A549 (cell line): Measurements from ENCODE around the gene LCOR. TPM values are rescaled to one million over a fixed set of nuclear protein-coding genes. Genes with fewer than 3 reads are reported as not detected.

Source experiments
- ATAC-seq, 2 experiments: fragments of 200-7000 bp in 1 of 2; fragments of >200 bp in 1 of 2; cut with Nextera tagmentation in 1 of 2; cut with Tn5 transposase in 1 of 2; 3 replicates each; pipeline versions ENCODE4 v1.8.0 to v1.9.1; 2018 to 2020; ENCODE audit warnings: mild to moderate bottlenecking in 1 of 2, moderate library complexity in 1 of 2
- CTCF ChIA-PET: fragments of 300-600 bp; sonication (Branson Sonifier 250); formaldehyde crosslinking; extraction: SDS; loops from one replicate; lab custom pipeline; 2021; ENCODE audit warnings: antibody characterized with exemption, inconsistent platforms; lab: Yijun Ruan, JAX
- POLR2A ChIA-PET: fragments of 350-600 bp; formaldehyde crosslinking; extraction: SDS; loops from one replicate; lab custom pipeline; 2021; ENCODE audit warnings: antibody characterized with exemption, inconsistent platforms; lab: Yijun Ruan, JAX
- DNase-seq, 2 experiments: peaks; one replicate each; pipeline versions ENCODE4 v3.0.0 to v3.0.0-alpha.2; 2011 to 2016; ENCODE audit warnings: low read depth in 1 of 2, low spot score in 1 of 2
- FAIRE-seq: peaks from 2 replicates; lab custom pipeline; 2011; peaks lifted over from hg19 to GRCh38; lab: Jason Lieb, UNC
- H3K27ac ChIP-seq, 2 experiments: fragments of >200 bp; sonication (Bioruptor Twin); formaldehyde crosslinking; 3 replicates each; pipeline ENCODE4 v1.5.1; 2016 to 2017
- H3K4me1 ChIP-seq: fragments of >200 bp; sonication (Bioruptor Twin); formaldehyde crosslinking; 3 replicates; pipeline ENCODE4 v1.6.1; 2016
- H3K4me2 ChIP-seq: fragments of >200 bp; sonication (Bioruptor Twin); formaldehyde crosslinking; 3 replicates; pipeline ENCODE4 v1.6.1; 2016
- H3K4me3 ChIP-seq: fragments of >200 bp; sonication (Bioruptor Twin); formaldehyde crosslinking; 3 replicates; pipeline ENCODE4 v1.5.1; 2016
- H3K9me3 ChIP-seq: fragments of >200 bp; sonication (Bioruptor Twin); formaldehyde crosslinking; 3 replicates; pipeline ENCODE4 v1.6.1; 2016
- CBX2 ChIP-seq: fragments of 200-600 bp; sonication (generic); IDR thresholded peaks from 2 replicates; pipeline ENCODE4 v1.6.1; 2016; ENCODE audit warnings: low read depth, mild to moderate bottlenecking, borderline replicate concordance
- CEBPB ChIP-seq, 2 experiments: fragments of >200 bp in 1 of 2; sonication (Bioruptor Twin) in 1 of 2; formaldehyde crosslinking in 1 of 2; IDR thresholded peaks; 2 replicates each; pipeline ENCODE4 v1.6.1; 2012 to 2016
- CHD4 ChIP-seq: fragments of 200-600 bp; sonication (generic); IDR thresholded peaks from 2 replicates; pipeline ENCODE4 v1.6.1; 2016; ENCODE audit warnings: antibody characterized with exemption, mild to moderate bottlenecking, borderline replicate concordance
- EP300 ChIP-seq, 2 experiments: fragments of >200 bp; sonication (Bioruptor Twin); formaldehyde crosslinking; IDR thresholded peaks; 2 replicates in 1 of 2; 3 replicates in 1 of 2; pipeline ENCODE4 v1.6.1; 2016 to 2017
- FOXS1 ChIP-seq: fragments of 250-450 bp; sonication (Bioruptor Pico); IDR thresholded peaks from 2 replicates; pipeline ENCODE4 v1.5.0; 2020; ENCODE audit warnings: mild to moderate bottlenecking, moderate library complexity
- HDAC2 ChIP-seq: fragments of 200-600 bp; sonication (generic); IDR thresholded peaks from 2 replicates; pipeline ENCODE4 v1.6.1; 2016
- HEYL ChIP-seq: fragments of 250-450 bp; sonication (Bioruptor Pico); IDR thresholded peaks from 2 replicates; pipeline ENCODE4 v1.8.0; 2021; ENCODE audit warnings: mild to moderate bottlenecking, moderate library complexity
- HOXA7 ChIP-seq: fragments of 250-450 bp; sonication (Bioruptor Pico); IDR thresholded peaks from 2 replicates; pipeline ENCODE4 v1.5.0; 2020; ENCODE audit warnings: mild to moderate bottlenecking, moderate library complexity
- JUN ChIP-seq, 2 experiments: fragments of >200 bp; sonication (Bioruptor Twin); formaldehyde crosslinking; IDR thresholded peaks; 2 replicates in 1 of 2; 3 replicates in 1 of 2; pipeline ENCODE4 v1.6.1; 2016 to 2017
- KDM1A ChIP-seq: fragments of 200-600 bp; sonication (generic); IDR thresholded peaks from 2 replicates; pipeline ENCODE4 v1.6.1; 2016; ENCODE audit warnings: low read depth, mild to moderate bottlenecking
- MAZ ChIP-seq: fragments of 150-350 bp; IDR thresholded peaks from 2 replicates; pipeline ENCODE4 v1.6.1; 2014; ENCODE audit warnings: antibody characterized with exemption, low read depth, low read length, borderline replicate concordance
- PHF8 ChIP-seq: fragments of 200-600 bp; sonication (generic); IDR thresholded peaks from 2 replicates; pipeline ENCODE4 v1.6.1; 2016; ENCODE audit warnings: low read depth, mild to moderate bottlenecking, antibody characterized with exemption, moderate library complexity, borderline replicate concordance
- POLR2A ChIP-seq: IDR thresholded peaks from 2 replicates; pipeline ENCODE4 v1.6.1; 2012; ENCODE audit warnings: mild to moderate bottlenecking, low read length
- RAD21 ChIP-seq, 2 experiments: fragments of >200 bp in 1 of 2; sonication (Bioruptor Twin) in 1 of 2; formaldehyde crosslinking in 1 of 2; IDR thresholded peaks in 1 of 2; conservative IDR thresholded peaks in 1 of 2; 2 replicates in 1 of 2; 3 replicates in 1 of 2; pipeline ENCODE4 v1.6.1; 2012 to 2018; ENCODE audit warnings: inconsistent platforms in 1 of 2
- RFX5 ChIP-seq: fragments of 450-650 bp; IDR thresholded peaks from 2 replicates; pipeline ENCODE4 v1.7.1; 2014; ENCODE audit warnings: antibody characterized with exemption, mild to moderate bottlenecking, moderate library complexity
- SMC3 ChIP-seq: fragments of >200 bp; sonication (Bioruptor Twin); formaldehyde crosslinking; IDR thresholded peaks from 3 replicates; pipeline ENCODE4 v1.6.1; 2018; ENCODE audit warnings: inconsistent platforms
- SREBF2 ChIP-seq: fragments of 450-650 bp; IDR thresholded peaks from 2 replicates; pipeline ENCODE4 v1.6.1; 2014; ENCODE audit warnings: mild to moderate bottlenecking, moderate library complexity
- TP53 ChIP-seq: fragments of 250-450 bp; sonication (Bioruptor Pico); IDR thresholded peaks from 2 replicates; pipeline ENCODE4 v1.5.0; 2021; ENCODE audit warnings: mild to moderate bottlenecking, moderate library complexity
- ZC3H11A ChIP-seq: fragments of 450-650 bp; IDR thresholded peaks from 2 replicates; pipeline ENCODE4 v1.6.1; 2014; ENCODE audit warnings: antibody characterized with exemption, mild to moderate bottlenecking
- WGBS: methylation state at CpG from one replicate; pipeline ENCODE4 v1.1.6; 2017; ENCODE audit errors: missing lambda C conversion rate; 5-methylcytosine and 5-hydroxymethylcytosine counted together
- polyA plus RNA-seq, 4 experiments: library from polyadenylated mRNA; depleted of rRNA in 3 of 4; stranded (reverse); fragments of >200 nt; fragmentation: RNase III in 1 of 4; extraction: RNeasy Plus Mini Kit Qiagen cat#74134 plus additional on column Dnase treatment in 1 of 4; gene quantifications; 2 replicates in 3 of 4; 3 replicates in 1 of 4; pipeline ENCODE4 v1.2.3, GENCODE V29; 2011 to 2017
- TF ChIP-seq, protein P1 (sequence below): fragments of 150-350 bp; IDR thresholded peaks from 2 replicates; pipeline ENCODE4 v1.6.1; 2014; ENCODE audit warnings: low read depth, mild to moderate bottlenecking, low read length
- TF ChIP-seq, protein P2 (sequence below): IDR thresholded peaks from 2 replicates; pipeline ENCODE4 v1.6.1; 2012
- TF ChIP-seq, protein P3 (sequence below): fragments of 250-450 bp; sonication (Bioruptor Pico); IDR thresholded peaks from 2 replicates; pipeline ENCODE4 v1.5.0; 2021; ENCODE audit warnings: mild to moderate bottlenecking, moderate library complexity, borderline replicate concordance
- TF ChIP-seq, protein P4 (sequence below): fragments of >200 bp; sonication (Bioruptor Twin); formaldehyde crosslinking; IDR thresholded peaks from 3 replicates; pipeline ENCODE4 v1.5.1; 2016
- TF ChIP-seq, protein P5 (sequence below): fragments of 450-650 bp; IDR thresholded peaks from 2 replicates; pipeline ENCODE4 v1.6.1; 2014; ENCODE audit warnings: antibody characterized with exemption

Gene LCOR
- polyA plus RNA-seq, 2 of the 4 experiments (the other 2 are of a cell fraction) = 4.8 to 17.6 TPM

DNA sequence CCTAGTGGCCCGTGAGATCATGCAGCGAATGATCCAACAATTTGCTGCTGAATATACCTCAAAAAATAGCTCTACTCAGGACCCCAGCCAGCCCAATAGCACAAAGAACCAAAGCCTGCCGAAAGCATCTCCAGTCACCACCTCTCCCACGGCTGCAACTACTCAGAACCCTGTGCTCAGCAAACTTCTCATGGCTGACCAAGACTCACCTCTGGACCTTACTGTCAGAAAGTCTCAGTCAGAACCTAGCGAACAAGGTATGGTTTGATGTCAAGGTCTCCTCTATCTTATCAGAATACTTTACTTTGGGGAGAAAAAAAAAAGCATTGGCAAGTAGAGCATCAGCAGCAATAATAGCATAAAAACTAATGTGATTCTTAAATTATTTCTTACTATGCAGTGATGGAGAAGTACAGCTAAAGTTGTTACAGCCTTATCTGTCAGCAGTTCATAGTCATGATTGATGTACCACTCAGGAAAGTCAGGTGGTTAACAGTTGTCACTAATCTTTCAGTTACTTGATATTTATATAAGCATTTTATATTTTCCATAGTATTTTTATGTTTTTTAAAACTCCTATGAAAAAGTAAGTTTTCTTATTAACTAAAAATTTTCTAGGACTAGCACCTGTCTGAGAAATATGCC is 117.1 kb downstream of the LCOR start:
- CTCF ChIA-PET = interaction anchor here (0.7 kb wide), 1 partner anchor 467 kb away, joined by 3 read pairs; no protein-coding TSS in a partner anchor
- 82% methylated on average over 5 of the region's 5 CpGs for WGBS

DNA sequence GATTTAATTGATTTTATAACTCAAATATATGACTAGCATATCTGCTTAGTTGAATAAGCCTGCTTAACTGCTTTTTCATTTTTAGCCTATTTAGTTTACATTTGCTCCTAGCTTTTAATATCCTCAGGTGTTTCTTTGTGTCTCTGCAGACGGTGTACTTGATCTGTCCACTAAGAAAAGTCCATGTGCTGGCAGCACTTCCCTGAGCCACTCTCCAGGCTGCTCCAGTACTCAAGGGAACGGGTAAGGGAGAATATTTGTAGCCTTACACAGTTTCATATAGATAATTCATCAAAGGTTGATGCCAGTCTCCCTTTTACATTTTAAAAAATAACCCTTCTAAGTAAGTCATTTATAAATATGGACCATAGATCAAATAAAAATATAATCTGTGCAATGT is 119.9 kb downstream of the LCOR start:
- CTCF ChIA-PET = no interaction called here
- ATAC-seq (no peak), DNase-seq (no peak), FAIRE-seq (no peak)
- no peak overlapping the region for H3K4me2 ChIP-seq
- H3K9me3 ChIP-seq = no peaks in the 10 kb centered on the region
- H3K4me3 ChIP-seq = no peak overlapping the region
- POLR2A ChIA-PET = no interaction called here
- 90% methylated on average over 2 of the region's 2 CpGs for WGBS
- no peak overlapping the region for H3K27ac ChIP-seq
- H3K4me1 ChIP-seq = no peaks in the 10 kb centered on the region
- TF ChIP-seq, protein P1, sequence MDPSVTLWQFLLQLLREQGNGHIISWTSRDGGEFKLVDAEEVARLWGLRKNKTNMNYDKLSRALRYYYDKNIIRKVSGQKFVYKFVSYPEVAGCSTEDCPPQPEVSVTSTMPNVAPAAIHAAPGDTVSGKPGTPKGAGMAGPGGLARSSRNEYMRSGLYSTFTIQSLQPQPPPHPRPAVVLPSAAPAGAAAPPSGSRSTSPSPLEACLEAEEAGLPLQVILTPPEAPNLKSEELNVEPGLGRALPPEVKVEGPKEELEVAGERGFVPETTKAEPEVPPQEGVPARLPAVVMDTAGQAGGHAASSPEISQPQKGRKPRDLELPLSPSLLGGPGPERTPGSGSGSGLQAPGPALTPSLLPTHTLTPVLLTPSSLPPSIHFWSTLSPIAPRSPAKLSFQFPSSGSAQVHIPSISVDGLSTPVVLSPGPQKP = no peak
- TF ChIP-seq RFX5 = no peak
- TF ChIP-seq SREBF2 = no peak
- no peak for TF ChIP-seq EP300 (IDR thresholded peaks at IDR 0.05)
- TF ChIP-seq CBX2 = no peak
- TF ChIP-seq, protein P2, sequence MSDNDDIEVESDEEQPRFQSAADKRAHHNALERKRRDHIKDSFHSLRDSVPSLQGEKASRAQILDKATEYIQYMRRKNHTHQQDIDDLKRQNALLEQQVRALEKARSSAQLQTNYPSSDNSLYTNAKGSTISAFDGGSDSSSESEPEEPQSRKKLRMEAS = no peak

More for the DNA sequence above, 117.1 kb downstream of the LCOR start:
- Histone ChIP-seq H3K4me3 (no peak overlapping the region), H3K9me3 (no peaks in the 10 kb centered on the region), H3K4me1 (no peaks in the 10 kb centered on the region), H3K4me2 (no peak overlapping the region), H3K27ac (no peak overlapping the region)
- TF ChIP-seq CHD4 = no peak
- TF ChIP-seq, protein P3, sequence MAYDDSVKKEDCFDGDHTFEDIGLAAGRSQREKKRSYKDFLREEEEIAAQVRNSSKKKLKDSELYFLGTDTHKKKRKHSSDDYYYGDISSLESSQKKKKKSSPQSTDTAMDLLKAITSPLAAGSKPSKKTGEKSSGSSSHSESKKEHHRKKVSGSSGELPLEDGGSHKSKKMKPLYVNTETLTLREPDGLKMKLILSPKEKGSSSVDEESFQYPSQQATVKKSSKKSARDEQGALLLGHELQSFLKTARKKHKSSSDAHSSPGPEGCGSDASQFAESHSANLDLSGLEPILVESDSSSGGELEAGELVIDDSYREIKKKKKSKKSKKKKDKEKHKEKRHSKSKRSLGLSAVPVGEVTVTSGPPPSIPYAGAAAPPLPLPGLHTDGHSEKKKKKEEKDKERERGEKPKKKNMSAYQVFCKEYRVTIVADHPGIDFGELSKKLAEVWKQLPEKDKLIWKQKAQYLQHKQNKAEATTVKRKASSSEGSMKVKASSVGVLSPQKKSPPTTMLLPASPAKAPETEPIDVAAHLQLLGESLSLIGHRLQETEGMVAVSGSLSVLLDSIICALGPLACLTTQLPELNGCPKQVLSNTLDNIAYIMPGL = no peak
- TF ChIP-seq, protein P4, sequence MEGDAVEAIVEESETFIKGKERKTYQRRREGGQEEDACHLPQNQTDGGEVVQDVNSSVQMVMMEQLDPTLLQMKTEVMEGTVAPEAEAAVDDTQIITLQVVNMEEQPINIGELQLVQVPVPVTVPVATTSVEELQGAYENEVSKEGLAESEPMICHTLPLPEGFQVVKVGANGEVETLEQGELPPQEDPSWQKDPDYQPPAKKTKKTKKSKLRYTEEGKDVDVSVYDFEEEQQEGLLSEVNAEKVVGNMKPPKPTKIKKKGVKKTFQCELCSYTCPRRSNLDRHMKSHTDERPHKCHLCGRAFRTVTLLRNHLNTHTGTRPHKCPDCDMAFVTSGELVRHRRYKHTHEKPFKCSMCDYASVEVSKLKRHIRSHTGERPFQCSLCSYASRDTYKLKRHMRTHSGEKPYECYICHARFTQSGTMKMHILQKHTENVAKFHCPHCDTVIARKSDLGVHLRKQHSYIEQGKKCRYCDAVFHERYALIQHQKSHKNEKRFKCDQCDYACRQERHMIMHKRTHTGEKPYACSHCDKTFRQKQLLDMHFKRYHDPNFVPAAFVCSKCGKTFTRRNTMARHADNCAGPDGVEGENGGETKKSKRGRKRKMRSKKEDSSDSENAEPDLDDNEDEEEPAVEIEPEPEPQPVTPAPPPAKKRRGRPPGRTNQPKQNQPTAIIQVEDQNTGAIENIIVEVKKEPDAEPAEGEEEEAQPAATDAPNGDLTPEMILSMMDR = no peak
- TF ChIP-seq KDM1A = no peak
- TF ChIP-seq MAZ = no peak
- no peak for TF ChIP-seq RAD21 (conservative IDR thresholded peaks at IDR 0.05 in 1 of 2, IDR thresholded peaks at IDR 0.05 in 1 of 2)
- no peak for TF ChIP-seq FOXS1 (CRISPR knock-in tag)
- TF ChIP-seq, protein P5, sequence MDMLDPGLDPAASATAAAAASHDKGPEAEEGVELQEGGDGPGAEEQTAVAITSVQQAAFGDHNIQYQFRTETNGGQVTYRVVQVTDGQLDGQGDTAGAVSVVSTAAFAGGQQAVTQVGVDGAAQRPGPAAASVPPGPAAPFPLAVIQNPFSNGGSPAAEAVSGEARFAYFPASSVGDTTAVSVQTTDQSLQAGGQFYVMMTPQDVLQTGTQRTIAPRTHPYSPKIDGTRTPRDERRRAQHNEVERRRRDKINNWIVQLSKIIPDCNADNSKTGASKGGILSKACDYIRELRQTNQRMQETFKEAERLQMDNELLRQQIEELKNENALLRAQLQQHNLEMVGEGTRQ = no peak
- TF ChIP-seq JUN (IDR thresholded peaks at IDR 0.05) = no peak
- no peak for FAIRE-seq
- ATAC-seq = no peak
- POLR2A ChIA-PET = no interaction called here
- DNase-seq = no peak

DNA sequence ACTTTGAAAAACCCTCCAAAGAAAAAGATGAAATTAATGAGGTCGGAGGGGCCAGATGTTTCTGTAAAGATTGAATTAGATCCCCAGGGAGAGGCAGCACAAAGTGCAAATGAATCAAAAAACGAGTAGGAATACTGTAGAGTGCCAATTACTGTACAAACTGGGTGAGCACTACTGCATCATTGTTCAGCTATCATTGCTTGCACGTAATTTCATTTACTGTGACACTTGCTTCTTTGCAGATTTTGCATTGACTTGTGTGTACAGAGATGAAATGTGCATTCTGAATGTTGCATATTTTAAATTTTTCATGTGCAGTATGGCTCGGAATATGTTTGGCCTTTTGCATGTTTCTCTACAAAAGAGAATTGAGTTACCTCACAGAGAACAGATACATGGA is 123.7 kb downstream of the LCOR start:
- Histone ChIP-seq H3K4me3 (no peak overlapping the region), H3K4me1 (no peaks in the 10 kb centered on the region), H3K9me3 (no peaks in the 10 kb centered on the region), H3K4me2 (no peak overlapping the region), H3K27ac (no peak overlapping the region)
- ChIA-PET POLR2A (no interaction called here), CTCF (no interaction called here)
- FAIRE-seq (no peak), DNase-seq (no peak), ATAC-seq (no peak)
- TF ChIP-seq HOXA7 (CRISPR knock-in tag) (no peak), SMC3 (no peak), HEYL (CRISPR knock-in tag) (no peak), CEBPB (IDR thresholded peaks at IDR 0.05) (no peak), TP53 (CRISPR knock-in tag) (no peak), MAZ (no peak), POLR2A (no peak), HDAC2 (no peak), JUN (IDR thresholded peaks at IDR 0.05) (no peak), PHF8 (no peak), ZC3H11A (no peak)
- TF ChIP-seq, protein P1 = no peak
- TF ChIP-seq, protein P5 = no peak
- WGBS = 73% methylated on average over 4 of the region's 4 CpGs
